Smooth muscle cell of the brain vasculature (primary cell): ENCODE results near the gene CCL3.
"Not testable (repeated sequence)": the region's sequence is repeated elsewhere in the genome, so short reads cannot be mapped to it uniquely, and the experiment has no call there.

Experiments used
- DNase-seq: peaks from one replicate; pipeline ENCODE4 v3.0.0-alpha.2; 2012; ENCODE audit warnings: low read depth, low spot score

The CCL3 gene

DNA sequence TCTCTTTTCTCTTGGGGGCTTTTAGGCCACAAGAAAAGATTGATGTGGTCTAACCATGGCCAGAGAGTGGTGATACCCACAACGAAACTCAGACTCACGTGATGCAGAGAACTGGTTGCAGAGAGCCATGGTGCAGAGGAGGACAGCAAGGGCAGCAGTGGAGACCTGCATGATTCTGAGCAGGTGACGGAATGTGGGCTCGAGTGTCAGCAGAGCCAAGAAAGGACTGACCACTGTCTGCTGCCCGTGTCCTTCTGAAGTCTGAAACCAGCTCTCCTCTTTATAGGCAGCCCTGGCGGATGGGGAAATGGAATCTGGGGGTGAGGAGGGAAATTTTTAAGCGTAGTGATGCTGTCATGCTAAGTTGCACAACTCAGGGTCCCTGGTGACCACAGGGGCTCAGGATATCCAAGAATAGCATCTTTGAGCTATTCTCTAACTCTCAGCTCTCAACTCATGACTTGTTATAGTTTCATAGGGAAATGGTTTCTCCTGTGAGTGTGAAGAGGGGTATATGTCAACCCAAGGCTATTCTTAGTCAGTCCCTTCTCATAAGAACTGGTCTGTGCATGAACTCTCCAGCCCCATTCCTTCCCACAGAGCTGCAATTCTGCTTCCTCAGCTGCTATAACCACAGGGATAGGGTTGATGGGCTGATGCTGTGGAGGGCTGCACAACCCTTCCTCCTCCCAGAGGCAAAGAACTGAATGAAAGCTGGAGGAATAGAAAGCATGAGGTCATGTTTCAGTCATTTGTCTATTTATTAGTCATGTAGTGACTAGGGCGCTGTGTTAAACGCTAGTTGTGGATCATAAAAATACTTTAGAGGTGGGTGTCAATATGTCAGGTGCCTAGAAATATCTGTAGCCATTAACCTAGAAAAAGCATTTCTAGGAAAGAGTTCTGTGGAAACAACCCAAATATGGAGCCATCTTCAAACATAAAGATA lies at the start of gene CCL3:
CCL3 (minus strand) TSS at position 256 of the 949 bp plus-strand sequence; CDS start at position 171, 85 bp downstream.
- no peak for DNase-seq

DNA sequence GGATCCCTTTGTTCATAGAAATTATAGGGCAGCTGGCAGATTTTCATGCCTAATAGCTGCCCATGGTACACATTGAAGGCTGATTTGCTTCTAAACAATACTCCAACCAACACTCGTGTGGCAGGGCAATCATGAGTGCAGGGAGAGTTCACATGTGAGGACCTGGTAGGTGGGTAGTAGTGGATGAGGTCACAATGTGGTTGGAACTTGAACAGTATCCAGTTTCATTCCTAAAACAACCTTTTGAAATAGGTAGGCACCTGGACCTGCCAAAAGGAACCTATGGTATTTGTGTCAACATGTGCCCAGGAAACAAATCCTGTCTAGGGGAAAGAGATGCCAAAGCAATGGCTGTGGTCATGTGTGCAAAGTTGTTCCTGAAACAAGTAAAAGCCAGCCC lies 46.5 kb upstream of the CCL3 start:
- DNase-seq, result no peak

DNA sequence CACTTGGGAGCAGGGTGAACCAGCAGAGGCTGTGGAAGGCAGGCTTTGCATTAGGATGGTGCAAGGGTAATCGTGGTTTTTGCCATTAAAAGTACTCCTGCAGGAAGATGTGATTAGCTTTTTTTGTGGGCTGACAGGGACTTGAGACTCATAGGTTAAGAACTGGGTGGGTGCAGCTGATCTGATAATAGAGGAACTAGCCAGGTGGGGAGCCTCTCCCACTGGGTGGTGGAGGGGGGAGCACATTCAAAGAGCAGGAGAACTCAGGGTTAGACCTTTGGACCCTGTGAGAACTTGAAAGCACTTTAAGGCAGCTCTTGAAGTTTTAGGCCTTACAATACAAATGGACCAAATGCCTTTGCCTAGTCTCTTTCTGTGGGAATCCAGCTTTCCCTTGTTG lies 46.1 kb upstream of the CCL3 start:
- DNase-seq, result no peak

DNA sequence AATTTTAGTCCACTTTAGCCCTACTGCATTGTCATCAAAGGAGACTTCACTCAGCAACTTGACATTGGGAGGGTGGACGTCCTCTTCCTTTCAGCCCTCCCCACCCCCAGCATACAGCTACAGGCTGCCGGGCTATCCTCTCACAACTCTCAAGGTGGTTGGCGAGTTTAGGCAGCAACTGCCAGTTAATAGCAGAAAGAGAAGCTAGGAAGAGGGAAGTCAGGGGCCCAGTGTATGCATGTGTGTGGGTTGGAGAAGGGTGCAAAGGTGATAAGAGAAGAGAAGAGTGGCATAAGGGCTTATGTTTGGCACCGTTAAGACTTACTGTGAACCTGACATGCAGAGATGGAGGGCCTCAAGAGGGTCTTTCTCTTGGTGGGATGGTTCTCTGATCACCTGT lies 45.5 kb upstream of the CCL3 start:
- no peak for DNase-seq

DNA sequence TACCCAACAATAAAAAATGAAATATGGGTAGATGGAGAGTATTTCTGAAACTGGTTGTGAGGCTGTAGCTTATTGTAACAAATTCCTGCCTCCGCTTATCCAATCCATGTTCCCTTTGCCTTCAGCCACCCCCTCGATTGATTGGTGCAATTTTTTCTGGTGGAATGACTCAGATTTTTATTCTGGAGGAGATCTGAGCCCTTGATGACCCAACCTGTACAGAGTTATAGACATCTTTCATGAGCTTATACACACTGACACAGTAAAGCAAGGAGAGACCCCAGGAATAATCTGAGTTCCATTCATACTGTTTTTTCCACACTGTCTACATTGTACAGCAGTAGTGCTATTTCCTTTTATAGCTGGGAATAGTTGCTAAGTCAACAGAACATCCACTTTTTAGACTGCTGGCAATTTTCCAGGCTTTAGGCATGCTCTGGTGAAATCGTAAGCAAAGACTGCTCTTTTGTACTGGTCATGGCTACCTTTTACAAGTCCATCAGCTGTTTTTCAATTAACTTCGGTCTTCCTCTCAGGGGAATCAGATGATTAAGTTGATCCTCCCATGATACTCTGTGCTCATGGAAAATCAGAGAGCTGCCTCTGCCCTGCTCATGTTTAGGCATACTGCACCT lies 43.8 kb upstream of the CCL3 start:
- DNase-seq, result no peak

DNA sequence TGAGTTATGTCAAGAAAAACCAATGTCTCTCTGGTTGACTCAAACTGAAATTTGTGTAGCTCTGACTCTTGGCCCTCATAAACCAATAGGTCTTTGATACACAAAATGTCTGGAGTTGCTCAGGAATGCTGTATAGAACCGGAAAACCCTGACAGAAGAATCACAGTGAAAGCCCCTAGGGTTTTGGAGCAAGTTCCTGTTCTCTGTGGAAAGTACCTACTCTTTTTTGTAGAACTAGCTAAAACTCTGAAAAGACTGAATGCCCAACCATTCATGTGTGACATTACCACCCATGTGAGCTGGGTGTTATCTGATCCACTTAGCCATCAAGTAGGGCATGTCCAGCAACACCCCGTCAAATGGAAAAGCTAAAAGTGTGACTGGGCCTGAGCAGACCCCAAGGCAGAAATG lies 42.5 kb upstream of the CCL3 start:
- no peak for DNase-seq

DNA sequence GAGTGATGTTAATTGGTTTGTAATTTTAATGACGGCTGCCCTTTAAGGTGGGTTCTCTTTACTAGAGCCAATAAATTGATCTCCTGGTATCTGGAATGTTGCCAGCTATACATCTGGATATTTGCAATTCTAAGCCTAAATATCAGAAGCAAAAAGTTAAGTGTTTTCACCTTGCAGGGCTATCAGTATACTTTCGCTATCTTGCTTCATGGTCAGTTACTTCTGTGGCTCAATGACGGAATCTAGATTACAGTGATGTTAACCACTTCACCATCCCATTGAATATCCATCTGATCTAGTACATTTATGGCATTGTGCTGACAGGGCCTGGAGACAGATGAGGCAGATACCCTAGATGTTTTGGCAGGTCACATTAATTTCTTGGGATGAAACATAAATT lies 42.0 kb upstream of the CCL3 start:
- no peak for DNase-seq

DNA sequence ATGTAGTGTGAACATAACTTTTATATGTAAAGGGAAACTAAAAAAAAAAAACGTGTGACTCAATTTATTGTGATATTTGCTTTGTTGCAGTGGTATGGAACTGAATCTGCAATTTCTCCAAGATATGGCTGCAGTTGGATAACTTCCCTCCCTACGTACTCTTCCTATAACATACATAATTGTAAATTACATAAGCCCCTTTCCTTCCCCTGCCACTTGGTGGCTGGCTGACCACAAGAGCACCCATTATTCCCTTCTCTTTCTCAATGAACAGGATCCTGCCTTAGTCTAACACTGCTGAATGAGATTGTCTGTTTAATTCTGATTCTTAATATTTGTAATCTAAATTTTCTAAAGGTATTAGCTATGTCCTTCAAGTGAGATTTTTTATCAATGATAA lies 41.5 kb upstream of the CCL3 start:
- DNase-seq, result no peak

DNA sequence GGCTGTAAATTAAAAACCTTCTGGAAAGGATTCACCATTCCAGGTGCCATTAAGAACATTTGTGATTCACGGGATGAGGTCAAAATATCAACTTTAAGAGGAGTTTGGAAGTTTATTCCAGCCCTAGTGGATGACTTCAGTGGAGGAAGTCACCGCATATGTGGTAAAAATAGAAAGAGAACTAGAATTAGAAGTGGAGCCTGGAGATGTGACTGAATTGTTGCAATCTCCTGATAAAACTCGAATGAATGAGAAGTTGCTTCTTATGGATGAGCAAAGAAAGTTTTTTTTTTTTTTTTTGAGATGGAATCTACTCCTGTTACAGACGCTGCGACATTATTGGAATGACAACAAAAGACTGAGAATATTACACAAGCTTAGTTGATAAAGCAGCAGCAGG lies 40.4 kb upstream of the CCL3 start:
- DNase-seq, result no peak

DNA sequence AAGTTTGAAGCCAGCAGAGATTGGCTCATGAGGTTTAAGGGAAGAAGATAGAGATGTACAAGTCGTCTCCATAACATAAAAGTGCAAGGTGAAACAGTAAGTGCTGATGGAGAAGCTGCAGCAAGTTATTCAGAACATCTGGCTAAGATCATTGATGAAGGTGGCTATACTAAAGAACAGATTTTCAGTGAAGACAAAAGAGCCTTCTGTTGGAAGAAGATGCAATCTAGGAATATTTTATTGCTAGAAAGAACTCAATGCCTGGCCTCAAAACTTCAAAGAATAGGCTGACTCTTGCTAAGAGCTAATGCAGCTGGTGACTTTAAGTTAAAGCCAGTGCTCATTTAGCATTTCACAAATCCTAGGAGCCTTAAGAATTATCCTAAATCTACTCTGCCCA lies 39.7 kb upstream of the CCL3 start:
- no peak for DNase-seq

DNA sequence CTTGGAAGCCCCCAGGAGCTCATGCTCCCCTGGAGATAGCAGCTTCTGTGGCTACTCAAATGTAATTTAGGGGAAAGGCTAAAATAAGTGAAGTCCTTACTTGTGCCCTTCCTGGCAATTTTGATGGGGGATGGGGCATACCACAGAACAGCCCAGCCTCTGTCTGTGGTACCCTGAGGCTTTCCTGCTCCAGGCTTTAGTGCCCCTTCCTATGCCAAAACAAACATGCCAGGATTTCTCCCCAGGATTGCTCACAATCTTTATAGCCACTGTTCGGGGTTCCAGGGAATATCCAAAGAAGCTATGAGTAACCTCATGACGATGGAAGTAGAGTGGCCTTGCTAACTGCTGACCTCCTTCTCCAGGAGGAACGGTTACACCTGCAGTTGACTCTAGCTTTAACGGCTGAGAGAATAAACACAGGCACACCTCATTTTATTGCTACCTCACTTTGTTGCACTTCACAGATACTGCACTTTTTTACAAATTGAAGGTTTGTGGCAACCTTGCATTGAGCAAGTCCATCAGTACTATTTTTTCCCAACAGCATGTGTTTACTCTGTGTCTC lies 38.6 kb upstream of the CCL3 start:
- DNase-seq, result no peak

DNA sequence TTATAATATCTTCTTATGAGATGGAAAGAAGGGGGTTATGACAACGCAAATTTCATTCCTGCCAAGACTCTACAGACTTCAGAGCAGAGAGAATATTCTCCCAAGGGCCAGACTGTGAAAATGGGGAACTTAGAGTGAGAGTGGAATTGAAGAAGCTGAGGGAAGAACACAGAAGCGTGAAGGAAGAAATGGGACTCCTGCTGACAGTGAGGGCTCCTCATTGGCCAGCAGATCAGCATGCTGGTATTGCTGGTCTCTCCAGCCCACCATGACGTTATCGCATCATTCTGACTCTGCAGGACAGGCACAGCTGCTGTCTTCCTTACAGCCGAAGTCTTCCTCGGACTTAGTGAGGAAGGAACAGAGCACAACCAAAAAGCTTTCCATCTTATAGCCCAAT lies 38.0 kb upstream of the CCL3 start:
- no peak for DNase-seq

DNA sequence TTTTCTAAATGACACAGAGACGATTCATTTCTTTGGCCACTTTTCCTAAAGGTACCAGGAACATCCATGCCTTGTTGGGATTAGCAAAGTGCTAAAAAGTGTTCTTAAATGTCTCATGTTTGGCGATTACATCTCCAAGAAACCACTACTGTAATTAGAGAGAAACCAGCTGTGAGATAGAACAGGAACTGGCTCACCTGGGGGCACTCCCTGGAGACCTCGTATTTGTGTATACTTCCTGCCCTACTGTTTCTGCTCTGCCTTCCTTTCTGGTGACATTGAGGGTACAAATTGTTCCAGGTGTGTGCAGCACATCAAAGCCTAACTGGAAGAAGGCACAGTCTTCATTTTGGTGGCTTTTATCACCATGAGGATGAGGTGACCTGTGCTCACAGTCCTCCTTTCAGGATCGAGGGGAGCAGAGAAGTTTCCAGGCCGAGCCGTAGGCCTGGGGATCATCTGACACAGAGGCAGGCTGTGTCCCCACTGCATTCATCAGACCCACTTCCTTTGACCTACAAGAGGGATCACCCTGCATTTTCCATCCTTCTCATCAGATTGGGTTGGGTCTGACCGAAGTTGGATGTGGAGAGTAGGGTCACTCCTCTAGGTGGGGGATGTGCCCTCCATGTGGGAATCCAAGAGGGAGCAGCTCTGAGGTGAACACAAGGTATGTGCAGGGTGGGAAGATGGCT lies 37.4 kb upstream of the CCL3 start:
- no peak for DNase-seq

DNA sequence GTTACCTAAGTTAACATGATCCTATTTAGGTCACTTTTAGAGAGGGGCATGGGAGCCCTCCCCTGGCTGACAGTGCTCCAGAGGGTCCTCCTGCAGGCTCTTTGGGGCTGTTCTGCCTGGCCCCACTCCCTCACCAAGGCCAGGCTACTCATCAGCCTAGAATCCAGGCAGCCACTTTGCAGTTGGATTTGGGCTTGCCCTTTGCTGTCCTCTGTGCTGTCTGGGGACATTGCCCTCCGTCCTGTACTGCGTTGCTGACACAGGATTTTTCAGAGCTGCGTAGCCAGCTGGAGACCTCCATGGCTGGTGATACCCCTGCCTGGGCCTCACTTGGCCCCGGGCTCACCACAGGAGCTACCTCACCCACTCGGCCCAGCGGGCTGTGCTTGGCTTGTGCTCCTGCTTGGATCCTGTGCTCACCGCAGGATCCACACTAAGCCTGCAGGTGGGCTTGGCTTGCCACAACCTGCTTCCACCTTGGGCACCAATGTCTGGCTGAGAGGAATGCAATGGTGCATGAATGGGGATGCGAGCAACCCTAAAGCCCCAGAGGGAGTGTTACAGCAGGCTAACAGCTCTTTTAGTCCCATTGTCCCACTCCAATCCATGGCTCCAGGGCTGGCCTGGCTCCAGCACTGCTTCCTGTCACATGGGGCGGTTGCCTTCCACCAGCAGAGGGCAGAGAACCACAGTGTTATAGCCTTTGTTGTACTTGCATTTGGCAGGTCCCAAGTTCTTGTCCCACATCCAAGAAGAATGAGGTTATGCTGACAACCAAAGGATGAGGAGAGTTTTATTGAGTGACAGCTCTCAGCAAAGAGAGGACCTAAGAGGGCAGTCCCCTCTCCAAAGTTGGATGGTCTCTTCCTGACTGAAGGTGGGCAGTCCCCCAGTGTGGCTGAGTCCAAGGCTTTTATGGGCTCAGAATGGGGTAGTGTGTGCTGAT lies 35.2 kb upstream of the CCL3 start:
- no peak for DNase-seq

DNA sequence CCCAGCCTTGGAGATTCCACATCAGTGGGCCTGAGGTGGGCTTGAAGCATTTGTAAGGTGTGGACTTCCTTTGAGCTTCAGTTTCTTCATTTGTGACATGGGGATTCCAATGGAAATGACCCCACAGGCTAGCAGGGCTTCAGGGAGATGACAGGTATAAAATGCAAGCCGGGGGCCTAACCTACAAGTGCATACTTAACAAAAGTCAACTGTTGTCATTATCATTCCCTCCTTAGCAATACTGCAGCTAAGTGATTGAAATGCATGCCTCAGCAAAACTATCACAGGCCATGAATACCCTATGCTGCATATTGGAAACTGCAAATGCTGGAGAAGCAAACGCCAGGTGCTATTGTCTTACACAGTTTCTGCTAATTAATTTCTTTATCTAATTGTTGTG lies 33.5 kb upstream of the CCL3 start:
- no peak for DNase-seq

DNA sequence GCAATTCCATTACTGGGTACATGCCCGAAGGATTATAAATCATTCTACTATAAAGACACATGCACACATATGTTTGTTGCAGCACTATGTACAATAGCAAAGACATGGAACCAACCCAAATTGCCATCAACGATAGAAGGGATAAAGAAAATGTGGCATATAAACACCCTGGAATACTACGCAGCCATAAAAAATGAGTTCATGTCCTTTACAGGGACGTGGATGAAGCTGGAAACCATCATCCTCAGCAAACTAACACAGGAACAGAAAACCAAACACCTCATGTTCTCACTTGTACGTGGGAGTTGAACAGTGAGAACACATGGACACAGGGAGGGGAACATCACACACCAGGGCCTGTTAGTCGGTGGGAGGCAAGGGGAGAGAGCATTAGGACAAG lies 31.2 kb upstream of the CCL3 start:
- not testable (repeated sequence) for DNase-seq

DNA sequence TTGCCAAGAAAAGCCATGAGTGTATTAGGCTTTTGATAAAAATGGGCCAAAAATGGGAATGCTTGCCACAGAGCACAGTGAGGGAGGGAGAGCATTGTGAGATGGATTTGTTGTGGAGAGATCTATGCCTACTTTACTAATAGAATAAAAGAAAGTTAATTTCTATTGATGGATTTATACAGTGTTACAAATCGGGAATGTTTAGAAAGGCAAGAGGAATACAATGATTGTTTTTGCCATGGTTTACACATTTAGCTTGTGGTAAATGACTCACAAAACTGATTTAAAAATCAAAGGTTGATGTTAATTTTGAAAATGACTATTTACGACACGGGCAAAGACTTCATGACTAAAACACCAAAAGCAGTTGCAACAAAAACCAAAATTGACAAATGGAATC lies 30.3 kb upstream of the CCL3 start:
- DNase-seq, result no peak

DNA sequence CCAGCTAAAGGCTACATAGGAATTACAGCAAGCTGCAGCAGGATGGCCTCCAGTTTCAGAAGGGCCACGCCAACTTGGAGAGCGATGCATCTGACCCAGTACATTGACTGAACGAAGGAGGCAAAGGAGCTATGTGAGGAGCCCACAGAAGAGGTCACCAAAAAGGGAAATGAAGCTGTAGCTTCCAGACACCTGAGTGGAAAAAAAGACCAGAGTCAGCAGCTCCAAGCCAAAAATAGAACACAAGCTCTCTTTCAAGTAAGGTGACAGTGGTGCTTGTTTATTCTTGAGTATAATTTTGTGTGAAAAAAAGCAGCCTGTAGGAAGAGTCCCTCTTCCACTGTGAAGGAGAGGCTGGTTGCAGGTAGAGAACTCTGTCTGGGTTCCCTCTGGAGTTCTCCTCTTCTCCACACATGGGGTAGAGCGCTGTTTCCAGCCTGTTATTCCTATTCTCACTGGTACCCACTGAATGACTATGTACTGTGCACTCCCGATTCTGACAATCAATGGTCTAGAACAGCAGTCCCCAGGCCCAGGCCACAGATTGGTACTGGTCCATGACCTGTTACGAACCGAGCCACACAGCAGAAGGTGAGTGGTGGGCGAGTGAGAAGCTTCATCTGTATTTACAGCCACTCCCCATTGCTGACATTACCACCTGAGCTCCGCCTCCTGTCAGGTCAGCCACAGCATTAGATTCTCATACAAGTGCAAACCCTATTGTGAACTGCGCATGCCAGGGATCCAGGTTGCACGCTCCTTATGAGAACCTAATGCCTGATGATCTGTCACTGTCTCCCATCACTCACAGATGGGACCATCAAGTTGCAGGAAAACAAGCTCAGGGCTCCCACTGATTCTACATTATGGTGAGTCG lies 28.8 kb upstream of the CCL3 start:
- DNase-seq, result no peak

DNA sequence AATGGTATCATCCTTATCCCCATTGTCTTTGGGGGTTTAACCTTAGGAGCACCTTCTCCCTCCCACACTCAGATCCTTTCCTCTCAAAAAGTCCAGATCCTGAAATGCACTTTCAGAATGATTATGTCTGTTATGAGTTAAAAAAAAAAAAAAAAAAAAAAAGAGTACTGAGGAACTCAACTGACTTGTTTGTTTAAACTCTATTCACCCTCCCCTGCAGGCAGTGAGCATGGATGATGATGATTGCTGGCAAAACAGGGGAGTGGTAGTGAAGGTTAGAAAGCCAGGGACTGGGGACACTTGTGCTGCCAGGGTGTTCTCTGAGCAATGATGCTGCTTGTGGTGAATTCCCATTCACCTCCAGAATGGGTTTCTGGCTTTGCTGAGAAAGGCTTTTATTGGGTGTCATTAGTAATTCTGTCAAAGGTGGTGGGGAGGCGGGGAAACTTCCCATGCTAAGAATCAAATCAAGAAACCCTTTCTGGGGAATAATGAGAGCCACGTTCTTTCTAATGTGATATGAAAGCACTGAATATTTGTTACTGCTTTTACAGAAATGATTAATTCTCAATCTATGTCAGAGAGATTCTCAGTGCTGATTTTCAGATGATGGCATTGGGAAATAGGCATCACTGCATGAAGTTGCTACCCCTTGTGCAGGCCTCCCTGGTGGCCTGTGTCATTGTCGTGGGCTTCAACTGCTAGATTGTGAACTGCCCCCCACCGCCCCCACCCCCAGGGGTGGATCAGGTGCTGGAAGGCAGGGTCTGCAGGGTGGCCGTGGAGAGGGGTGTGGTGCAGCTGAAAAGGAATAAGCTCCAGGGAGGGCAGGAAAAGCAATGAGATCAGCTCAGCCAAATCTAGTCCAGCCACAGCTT lies 27.8 kb upstream of the CCL3 start:
- DNase-seq, result no peak
